Suprapubic skin (tissue), 3 donors: Measurements from ENCODE around the gene SIN3B.

ENCODE experiments used
- POLR2A ChIP-seq, 2 donors: fragments of 450-650 bp; IDR thresholded peaks; one replicate each; pipeline ENCODE4 v1.6.1; 2017; ENCODE audit warnings: antibody characterized with exemption in 2 of 2, mild to moderate bottlenecking in 2 of 2, moderate library complexity in 2 of 2
- TF ChIP-seq, protein P1 (sequence below), 2 donors: fragments of 200-600 bp in 1 of 2; fragments of 450-650 bp in 1 of 2; sonication (generic) in 1 of 2; IDR thresholded peaks; one replicate each; pipeline ENCODE4 v1.5.1; 2016 to 2019; ENCODE audit warnings: antibody characterized with exemption in 2 of 2, mild to moderate bottlenecking in 1 of 2, moderate library complexity in 1 of 2

DNA sequence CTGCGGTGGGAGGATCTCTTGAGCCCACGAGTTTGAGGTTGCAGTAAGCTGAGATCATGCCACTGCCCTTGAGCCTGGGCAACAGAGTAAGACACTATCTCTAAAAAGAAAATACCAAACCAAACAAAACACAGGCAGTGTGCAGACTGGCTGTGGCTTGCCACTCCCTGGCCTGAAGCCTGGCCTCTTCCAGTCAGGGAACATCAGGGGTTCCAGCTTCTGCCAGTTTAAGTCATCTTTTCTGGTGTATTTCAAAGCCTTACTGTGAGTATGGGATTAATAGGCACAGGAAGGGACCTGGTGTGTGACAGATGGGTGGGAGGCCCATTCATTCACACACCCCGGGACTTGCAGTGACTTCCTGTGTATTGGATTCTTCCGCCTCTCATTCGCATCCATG lies 32.6 kb downstream of the SIN3B start:
- TF ChIP-seq, protein P1, sequence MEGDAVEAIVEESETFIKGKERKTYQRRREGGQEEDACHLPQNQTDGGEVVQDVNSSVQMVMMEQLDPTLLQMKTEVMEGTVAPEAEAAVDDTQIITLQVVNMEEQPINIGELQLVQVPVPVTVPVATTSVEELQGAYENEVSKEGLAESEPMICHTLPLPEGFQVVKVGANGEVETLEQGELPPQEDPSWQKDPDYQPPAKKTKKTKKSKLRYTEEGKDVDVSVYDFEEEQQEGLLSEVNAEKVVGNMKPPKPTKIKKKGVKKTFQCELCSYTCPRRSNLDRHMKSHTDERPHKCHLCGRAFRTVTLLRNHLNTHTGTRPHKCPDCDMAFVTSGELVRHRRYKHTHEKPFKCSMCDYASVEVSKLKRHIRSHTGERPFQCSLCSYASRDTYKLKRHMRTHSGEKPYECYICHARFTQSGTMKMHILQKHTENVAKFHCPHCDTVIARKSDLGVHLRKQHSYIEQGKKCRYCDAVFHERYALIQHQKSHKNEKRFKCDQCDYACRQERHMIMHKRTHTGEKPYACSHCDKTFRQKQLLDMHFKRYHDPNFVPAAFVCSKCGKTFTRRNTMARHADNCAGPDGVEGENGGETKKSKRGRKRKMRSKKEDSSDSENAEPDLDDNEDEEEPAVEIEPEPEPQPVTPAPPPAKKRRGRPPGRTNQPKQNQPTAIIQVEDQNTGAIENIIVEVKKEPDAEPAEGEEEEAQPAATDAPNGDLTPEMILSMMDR (IDR thresholded peaks at IDR 0.05), result no peak
- no peak for TF ChIP-seq POLR2A (IDR thresholded peaks at IDR 0.05)
